Measurements from ENCODE around the gene CLIP2. TPM values are rescaled to one million over a fixed set of nuclear protein-coding genes. Genes with fewer than 3 reads are reported as not detected.

Gene CLIP2
- total RNA-seq, 1 donor: 55.7 TPM

- no peak overlapping the region for H3K4me3 ChIP-seq (ENCODE audit: low read depth, low read length)
- TF ChIP-seq, protein P1, sequence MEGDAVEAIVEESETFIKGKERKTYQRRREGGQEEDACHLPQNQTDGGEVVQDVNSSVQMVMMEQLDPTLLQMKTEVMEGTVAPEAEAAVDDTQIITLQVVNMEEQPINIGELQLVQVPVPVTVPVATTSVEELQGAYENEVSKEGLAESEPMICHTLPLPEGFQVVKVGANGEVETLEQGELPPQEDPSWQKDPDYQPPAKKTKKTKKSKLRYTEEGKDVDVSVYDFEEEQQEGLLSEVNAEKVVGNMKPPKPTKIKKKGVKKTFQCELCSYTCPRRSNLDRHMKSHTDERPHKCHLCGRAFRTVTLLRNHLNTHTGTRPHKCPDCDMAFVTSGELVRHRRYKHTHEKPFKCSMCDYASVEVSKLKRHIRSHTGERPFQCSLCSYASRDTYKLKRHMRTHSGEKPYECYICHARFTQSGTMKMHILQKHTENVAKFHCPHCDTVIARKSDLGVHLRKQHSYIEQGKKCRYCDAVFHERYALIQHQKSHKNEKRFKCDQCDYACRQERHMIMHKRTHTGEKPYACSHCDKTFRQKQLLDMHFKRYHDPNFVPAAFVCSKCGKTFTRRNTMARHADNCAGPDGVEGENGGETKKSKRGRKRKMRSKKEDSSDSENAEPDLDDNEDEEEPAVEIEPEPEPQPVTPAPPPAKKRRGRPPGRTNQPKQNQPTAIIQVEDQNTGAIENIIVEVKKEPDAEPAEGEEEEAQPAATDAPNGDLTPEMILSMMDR (IDR thresholded peaks at IDR 0.05; ENCODE audit: insufficient read depth, low read depth, low read length): no peak
- no peak for DNase-seq (ENCODE audit: low read depth)
Observed at GRCh38 chr7:74299401-74299800, 10.2 kb downstream of the CLIP2 start.

DNA sequence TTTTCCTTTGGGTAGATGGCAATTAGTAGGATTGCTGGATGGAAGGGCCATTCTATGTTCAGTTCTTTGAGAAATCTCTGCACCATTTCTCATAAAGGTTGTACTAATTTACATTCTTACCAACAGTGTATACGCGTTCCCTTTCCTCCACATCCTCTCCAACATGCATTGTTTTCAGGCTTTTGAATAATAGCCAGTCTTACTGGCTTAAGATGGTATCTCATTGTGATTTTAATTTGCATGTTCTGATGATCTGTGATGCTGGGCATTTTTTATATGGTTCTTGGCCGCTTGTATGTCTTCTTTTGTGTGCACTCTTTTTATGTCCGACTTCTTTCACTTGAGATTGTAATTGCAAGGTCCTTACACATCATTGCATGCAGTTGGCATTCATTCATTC, 11.7 kb downstream of the CLIP2 start:
- DNase-seq (ENCODE audit: low read depth): no peak
- TF ChIP-seq, protein P1 (IDR thresholded peaks at IDR 0.05; ENCODE audit: insufficient read depth, low read depth, low read length): no peak
- no peak overlapping the region for H3K4me3 ChIP-seq (ENCODE audit: low read depth, low read length)

- no peak for DNase-seq (ENCODE audit: low read depth)
- TF ChIP-seq, protein P1 (IDR thresholded peaks at IDR 0.05; ENCODE audit: insufficient read depth, low read depth, low read length): no peak
- H3K4me3 ChIP-seq (ENCODE audit: low read depth, low read length): no peak overlapping the region
Observed at GRCh38 chr7:74302745-74303221, 13.6 kb downstream of the CLIP2 start.

GRCh38 chr7:74304550-74304949, 15.3 kb downstream of the CLIP2 start:
- H3K4me3 ChIP-seq (ENCODE audit: low read depth, low read length): no peak overlapping the region
- no peak for DNase-seq (ENCODE audit: low read depth)
- TF ChIP-seq, protein P1 (IDR thresholded peaks at IDR 0.05; ENCODE audit: insufficient read depth, low read depth, low read length): no peak

DNA sequence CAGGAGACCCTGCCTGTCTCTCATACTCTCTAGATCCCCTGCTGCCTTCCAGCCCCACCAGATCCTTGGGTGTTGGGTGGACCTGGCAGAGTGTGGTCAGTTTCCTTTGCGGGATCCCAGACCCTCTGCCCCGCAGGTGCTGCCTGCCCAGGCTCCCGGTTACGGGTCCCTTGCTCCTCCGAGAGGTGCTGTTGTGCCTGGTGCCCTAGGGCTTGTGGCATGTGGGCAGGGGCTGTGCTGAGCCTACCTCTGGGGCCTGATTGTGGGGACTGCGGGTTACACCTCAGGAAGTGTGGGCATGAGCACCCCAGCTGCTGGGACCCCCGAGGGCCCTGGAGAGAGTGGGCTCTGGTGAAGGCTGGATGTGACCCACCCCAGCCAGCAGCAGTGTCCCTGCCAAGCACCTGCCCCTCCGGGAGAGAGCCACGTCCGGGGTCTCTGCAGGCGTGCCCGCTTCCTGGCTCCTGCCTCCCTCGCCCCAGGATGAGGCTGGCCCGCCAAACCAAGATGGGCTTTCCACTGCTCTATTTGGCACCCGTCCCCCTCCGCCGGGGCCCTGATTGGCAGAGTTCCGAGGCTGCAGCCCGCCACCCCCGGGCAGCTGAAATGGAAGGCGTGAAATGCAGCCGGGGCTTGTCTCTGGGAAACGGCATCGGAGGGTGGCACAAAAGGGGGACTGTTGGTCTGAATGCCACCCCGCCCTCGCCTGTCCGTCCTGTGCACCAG, 17.0 kb downstream of the CLIP2 start:
- DNase-seq (ENCODE audit: low read depth): no peak
- TF ChIP-seq, protein P1 (IDR thresholded peaks at IDR 0.05; ENCODE audit: insufficient read depth, low read depth, low read length): no peak
- H3K4me3 ChIP-seq (ENCODE audit: low read depth, low read length): no peak overlapping the region

DNA sequence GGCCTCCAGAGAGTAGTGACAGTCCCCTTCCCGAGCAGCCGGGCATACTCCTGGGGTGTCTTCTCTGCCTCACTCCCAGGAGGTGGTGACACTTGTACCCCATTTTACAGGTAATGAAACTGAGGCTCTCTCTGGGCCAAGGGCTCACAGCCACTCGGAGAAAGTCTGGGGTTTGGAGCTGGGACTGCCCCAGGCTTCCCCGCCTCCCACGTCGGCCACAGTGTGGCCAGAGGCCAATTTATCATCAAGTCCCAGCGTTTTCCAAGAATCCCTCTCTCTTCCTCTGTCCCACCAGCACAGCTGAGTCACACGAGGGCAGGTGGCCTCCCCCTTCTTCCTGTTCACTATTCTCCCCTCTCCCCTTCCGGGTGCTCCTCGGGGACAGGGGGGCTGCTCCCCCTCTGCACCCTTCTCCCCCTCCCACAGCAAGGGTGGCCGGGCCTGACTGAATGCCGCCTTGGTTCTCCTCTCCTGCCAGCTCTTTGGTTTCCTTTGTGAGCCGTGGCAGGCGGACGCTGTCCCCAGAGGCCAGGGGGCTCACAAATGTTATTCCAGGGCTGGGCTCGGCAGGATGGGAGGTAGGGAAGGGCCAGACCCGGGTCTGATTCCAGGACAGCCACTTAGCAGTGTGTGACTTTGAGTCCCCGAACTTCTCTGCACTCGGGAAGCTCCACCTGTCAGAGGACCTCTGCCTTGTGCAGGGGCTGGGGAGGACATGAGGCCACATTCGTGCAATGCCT, 17.7 kb downstream of the CLIP2 start:
- TF ChIP-seq, protein P1 (IDR thresholded peaks at IDR 0.05; ENCODE audit: insufficient read depth, low read depth, low read length): no peak
- peak; percentile 61 for DNase-seq (ENCODE audit: low read depth)
- no peak overlapping the region for H3K4me3 ChIP-seq (ENCODE audit: low read depth, low read length)
